ENCODE results near the gene SPESP1.

The SPESP1 gene

GRCh38 chr15:68894208-68894607 is 36.1 kb upstream of the SPESP1 start:
- Histone ChIP-seq H3K27me3 (peaks cover 0 to 4% of the 10 kb centered on the region in 2 donors), H3K4me3 (no peak overlapping the region), H3K27ac (no peak overlapping the region), H3K36me3 (no peaks in the 10 kb centered on the region), H3K4me1 (no peaks in the 10 kb centered on the region), H3K9me3 (no peaks in the 10 kb centered on the region)
- intact Hi-C loops (cut with DNase I; ENCODE audit: low total_unique reads) = no loop called here
- TF ChIP-seq CTCF (IDR thresholded peaks at IDR 0.05) = no peak
- no peak for DNase-seq

- DNase-seq = no peak
- no peaks in the 10 kb centered on the region for H3K4me1 ChIP-seq
- no peaks in the 10 kb centered on the region for H3K9me3 ChIP-seq
- no peaks in the 10 kb centered on the region for H3K36me3 ChIP-seq
- intact Hi-C loops (cut with DNase I; ENCODE audit: low total_unique reads) = no loop called here
- peaks cover 0 to 4% of the 10 kb centered on the region in 2 donors for H3K27me3 ChIP-seq
- no peak overlapping the region for H3K4me3 ChIP-seq
- no peak for TF ChIP-seq CTCF (IDR thresholded peaks at IDR 0.05)
- H3K27ac ChIP-seq = no peak overlapping the region
Observed at GRCh38 chr15:68896178-68896577, 34.1 kb upstream of the SPESP1 start.

- H3K27me3 ChIP-seq = peaks cover 0 to 4% of the 10 kb centered on the region in 2 donors
- intact Hi-C loops (cut with DNase I; ENCODE audit: low total_unique reads) = no loop called here
- H3K27ac ChIP-seq = no peak overlapping the region
- H3K9me3 ChIP-seq = no peaks in the 10 kb centered on the region
- no peak overlapping the region for H3K4me3 ChIP-seq
- no peak for DNase-seq
- TF ChIP-seq CTCF (IDR thresholded peaks at IDR 0.05) = no peak
- no peaks in the 10 kb centered on the region for H3K36me3 ChIP-seq
- H3K4me1 ChIP-seq = no peaks in the 10 kb centered on the region
Observed at GRCh38 chr15:68897016-68897415, 33.3 kb upstream of the SPESP1 start.

- H3K36me3 ChIP-seq = no peaks in the 10 kb centered on the region
- intact Hi-C loops (cut with DNase I; ENCODE audit: low total_unique reads) = no loop called here
- TF ChIP-seq CTCF (IDR thresholded peaks at IDR 0.05) = no peak
- DNase-seq = no peak
- no peaks in the 10 kb centered on the region for H3K9me3 ChIP-seq
- no peaks in the 10 kb centered on the region for H3K4me1 ChIP-seq
- no peak overlapping the region for H3K4me3 ChIP-seq
- H3K27ac ChIP-seq = no peak overlapping the region
- H3K27me3 ChIP-seq = peaks cover 0 to 3% of the 10 kb centered on the region in 2 donors
Observed at GRCh38 chr15:68900027-68900426, 30.3 kb upstream of the SPESP1 start.

GRCh38 chr15:68907396-68907923 is 22.9 kb upstream of the SPESP1 start:
- H3K36me3 ChIP-seq = no peaks in the 10 kb centered on the region
- no peak overlapping the region for H3K4me3 ChIP-seq
- no peak overlapping the region for H3K27ac ChIP-seq
- DNase-seq = no peak
- no peaks in the 10 kb centered on the region for H3K4me1 ChIP-seq
- H3K9me3 ChIP-seq = no peaks in the 10 kb centered on the region
- TF ChIP-seq CTCF (IDR thresholded peaks at IDR 0.05) = no peak
- peaks cover 0 to 7% of the 10 kb centered on the region in 2 donors for H3K27me3 ChIP-seq
- intact Hi-C loops (cut with DNase I; ENCODE audit: low total_unique reads) = no loop called here

GRCh38 chr15:68909601-68910100 is 20.7 kb upstream of the SPESP1 start:
- H3K4me1 ChIP-seq = no peaks in the 10 kb centered on the region
- no peak for DNase-seq
- H3K27me3 ChIP-seq = peaks cover 0 to 4% of the 10 kb centered on the region in 2 donors
- intact Hi-C loops (cut with DNase I; ENCODE audit: low total_unique reads) = no loop called here
- H3K36me3 ChIP-seq = no peaks in the 10 kb centered on the region
- no peak for TF ChIP-seq CTCF (IDR thresholded peaks at IDR 0.05)
- H3K27ac ChIP-seq = no peak overlapping the region
- H3K9me3 ChIP-seq = no peaks in the 10 kb centered on the region
- no peak overlapping the region for H3K4me3 ChIP-seq

Measured in tibial artery (tissue), 4 donors.